Measurements from ENCODE around the gene NOS2. TPM values are rescaled to one million over a fixed set of nuclear protein-coding genes. Genes with fewer than 3 reads are reported as not detected.
"Not testable (repeated sequence)": the region's sequence is repeated elsewhere in the genome, so short reads cannot be mapped to it uniquely, and the experiment has no call there.

The NOS2 gene
- total RNA-seq, 4 donors from 2014 or later = 0.18 to 0.97 (median 0.38) TPM; not detected in 1

DNA sequence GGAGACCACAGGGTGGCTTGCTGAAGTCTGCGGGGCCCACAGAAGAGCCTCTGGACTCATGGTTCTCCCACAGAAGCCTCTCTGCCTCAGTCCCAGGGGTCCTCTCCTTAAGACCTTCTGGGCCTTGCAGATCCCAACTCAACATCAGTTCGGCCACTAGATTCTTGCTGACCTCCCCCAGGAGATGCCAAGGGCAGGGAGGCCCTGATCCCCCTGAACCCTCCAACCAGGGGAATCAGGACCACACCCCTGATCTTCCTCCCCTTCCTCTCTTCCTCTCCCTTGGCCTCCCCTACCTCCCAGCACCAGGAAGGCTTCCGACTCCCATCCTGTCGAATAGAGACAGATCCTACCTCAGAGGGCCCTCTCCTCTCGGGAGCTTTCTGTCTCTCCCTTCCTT is 53.4 kb downstream of the NOS2 start:
- no peaks in the 10 kb centered on the region for H3K27me3 ChIP-seq
- no peak overlapping the region for H3K4me3 ChIP-seq
- TF ChIP-seq POLR2AphosphoS5 (IDR thresholded peaks at IDR 0.05) (no peak), POLR2A (IDR thresholded peaks at IDR 0.05) (no peak), CTCF (IDR thresholded peaks at IDR 0.05) (no peak), EP300 (IDR thresholded peaks at IDR 0.05) (no peak)
- no peaks in the 10 kb centered on the region for H3K36me3 ChIP-seq
- no peak overlapping the region for H3K27ac ChIP-seq
- DNase-seq (ENCODE audit: low spot score in 2 of 2) = no peak
- H3K4me1 ChIP-seq = peaks cover 4% of the 10 kb centered on the region
- WGBS = 90% methylated on average over 5 of the region's 5 CpGs
- H3K9me3 ChIP-seq = no peaks in the 10 kb centered on the region

DNA sequence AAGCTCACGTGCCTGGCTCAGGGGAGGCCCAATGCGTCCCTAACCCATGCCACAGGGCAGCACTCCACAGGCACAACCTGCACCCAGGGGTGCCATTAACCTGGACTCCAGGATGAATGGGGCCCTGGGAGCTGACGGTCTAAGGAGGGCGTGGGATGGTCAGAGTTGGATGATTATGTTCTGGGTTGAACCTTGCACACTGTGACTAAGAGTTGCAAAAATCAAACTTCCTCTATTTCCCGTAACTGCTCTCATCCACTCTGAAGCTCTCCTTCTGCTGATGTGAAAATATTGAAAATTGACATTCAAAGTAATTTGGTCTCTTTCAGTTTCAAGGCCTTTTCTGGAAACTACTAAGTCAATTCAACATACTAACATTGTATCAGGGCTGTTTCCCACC is 54.0 kb downstream of the NOS2 start:
- H3K27ac ChIP-seq; H3K9me3 ChIP-seq; H3K4me3 ChIP-seq; H3K27me3 ChIP-seq; H3K4me1 ChIP-seq; DNase-seq (ENCODE audit: low spot score in 2 of 2); H3K36me3 ChIP-seq: not testable (repeated sequence)
- 84% methylated on average over 3 of the region's 5 CpGs for WGBS

GRCh38 chr17:27745207-27745830 is 55.0 kb downstream of the NOS2 start:
- 85% methylated on average over 13 of the region's 13 CpGs for WGBS
- H3K9me3 ChIP-seq; H3K27me3 ChIP-seq; H3K27ac ChIP-seq; H3K36me3 ChIP-seq; H3K4me1 ChIP-seq; H3K4me3 ChIP-seq; DNase-seq (ENCODE audit: low spot score in 2 of 2): not testable (repeated sequence)

DNA sequence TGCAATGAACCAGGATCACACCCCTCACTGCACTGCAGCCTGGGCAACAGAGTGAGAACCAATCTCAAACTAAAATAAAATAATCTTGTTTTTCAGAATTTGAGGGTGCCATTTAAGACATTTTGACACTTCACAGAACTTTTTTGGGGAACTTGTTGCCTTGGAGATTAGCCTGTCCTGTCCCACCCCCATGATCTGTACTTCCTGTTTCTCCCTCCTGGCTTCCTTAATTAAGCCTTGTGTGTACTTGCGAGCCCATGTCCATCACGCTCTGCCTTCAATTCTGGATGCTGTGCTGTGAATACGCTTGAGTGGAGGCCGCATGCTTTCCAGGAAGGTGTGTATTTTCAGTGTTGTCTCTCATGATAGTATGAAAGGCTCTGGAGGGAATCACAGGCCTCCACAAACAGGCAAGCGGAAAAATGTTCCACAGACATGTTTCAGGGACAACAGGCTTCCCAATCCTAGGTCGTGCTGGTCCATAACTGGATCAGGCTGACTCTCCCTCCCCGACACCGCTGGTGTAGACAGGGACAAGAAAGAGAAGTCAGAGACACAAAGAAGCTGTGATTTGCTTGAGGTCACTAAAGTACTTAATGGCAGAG is 56.9 kb downstream of the NOS2 start:
- H3K9me3 ChIP-seq = no peaks in the 10 kb centered on the region
- H3K4me3 ChIP-seq = no peak overlapping the region
- no peaks in the 10 kb centered on the region for H3K27me3 ChIP-seq
- no peak overlapping the region for H3K27ac ChIP-seq
- peaks cover 6% of the 10 kb centered on the region for H3K4me1 ChIP-seq
- no peaks in the 10 kb centered on the region for H3K36me3 ChIP-seq
- DNase-seq (ENCODE audit: low spot score in 2 of 2) = no peak
- no peak for TF ChIP-seq POLR2AphosphoS5 (IDR thresholded peaks at IDR 0.05)
- no peak for TF ChIP-seq EP300 (IDR thresholded peaks at IDR 0.05)
- no peak for TF ChIP-seq CTCF (IDR thresholded peaks at IDR 0.05)
- no peak for TF ChIP-seq POLR2A (IDR thresholded peaks at IDR 0.05)
- 76% methylated on average over 8 of the region's 8 CpGs for WGBS

GRCh38 chr17:27741971-27742575 is 58.3 kb downstream of the NOS2 start:
- Histone ChIP-seq H3K27me3 (no peaks in the 10 kb centered on the region), H3K4me3 (no peak overlapping the region), H3K36me3 (no peaks in the 10 kb centered on the region), H3K9me3 (no peaks in the 10 kb centered on the region), H3K27ac (no peak overlapping the region), H3K4me1 (peaks cover 6% of the 10 kb centered on the region)
- WGBS = 61% methylated on average over 4 of the region's 4 CpGs
- TF ChIP-seq POLR2AphosphoS5 (IDR thresholded peaks at IDR 0.05) = no peak
- no peak for TF ChIP-seq EP300 (IDR thresholded peaks at IDR 0.05)
- no peak for TF ChIP-seq POLR2A (IDR thresholded peaks at IDR 0.05)
- no peak for TF ChIP-seq CTCF (IDR thresholded peaks at IDR 0.05)
- no peak for DNase-seq (ENCODE audit: low spot score in 2 of 2)

- H3K27me3 ChIP-seq = no peaks in the 10 kb centered on the region
- H3K9me3 ChIP-seq = no peaks in the 10 kb centered on the region
- 0% methylated on average over 1 of the region's 9 CpGs for WGBS
- H3K36me3 ChIP-seq = no peaks in the 10 kb centered on the region
- peaks cover 6% of the 10 kb centered on the region for H3K4me1 ChIP-seq
- TF ChIP-seq POLR2A (IDR thresholded peaks at IDR 0.05) (no peak), EP300 (IDR thresholded peaks at IDR 0.05) (no peak), CTCF (IDR thresholded peaks at IDR 0.05) (no peak), POLR2AphosphoS5 (IDR thresholded peaks at IDR 0.05) (no peak)
- no peak overlapping the region for H3K4me3 ChIP-seq
- H3K27ac ChIP-seq = no peak overlapping the region
- no peak for DNase-seq (ENCODE audit: low spot score in 2 of 2)
These were observed 58.9 kb downstream of the NOS2 start for GRCh38 chr17:27741361-27741861.

- not testable (repeated sequence) for H3K27ac ChIP-seq; H3K36me3 ChIP-seq; H3K4me1 ChIP-seq; DNase-seq (ENCODE audit: low spot score in 2 of 2); H3K4me3 ChIP-seq; H3K9me3 ChIP-seq; H3K27me3 ChIP-seq
- WGBS = 64% methylated on average over 5 of the region's 5 CpGs
These were observed 59.8 kb downstream of the NOS2 start for GRCh38 chr17:27740541-27740940.
